HEK293 (cell line): ENCODE data around the gene GLT6D1.

Source experiments
- CTCF ChIA-PET: fragments of 350-600 bp; formaldehyde crosslinking; extraction: SDS; loops from one replicate; lab custom pipeline; 2021; ENCODE audit warnings: antibody characterized with exemption; lab: Yijun Ruan, JAX
- POLR2A ChIA-PET: fragments of 300-600 bp; formaldehyde crosslinking; extraction: SDS; loops from one replicate; lab custom pipeline; 2020; ENCODE audit warnings: antibody characterized with exemption, inconsistent platforms; lab: Yijun Ruan, JAX
- H3K27ac ChIP-seq: fragments of 200-500 bp; sonication (Bioruptor generic); 2 replicates; pipeline ENCODE4 v1.5.1; 2014; ENCODE audit warnings: low read depth, low read length, control low read depth, inconsistent platforms; ENCODE audit errors: extremely low read depth
- H3K36me3 ChIP-seq, 2 experiments: fragments of 200-500 bp in 1 of 2; sonication (Bioruptor generic) in 1 of 2; 1 replicate in 1 of 2; 2 replicates in 1 of 2; pipeline ENCODE4 v1.5.1; 2014 to 2017; ENCODE audit warnings: inconsistent platforms in 2 of 2, low read length in 2 of 2; ENCODE audit not compliant: control insufficient read depth in 2 of 2, insufficient read depth in 1 of 2
- H3K4me1 ChIP-seq: fragments of 200-500 bp; sonication (Bioruptor generic); 2 replicates; pipeline ENCODE4 v1.5.1; 2014; ENCODE audit warnings: mild to moderate bottlenecking, low read length, inconsistent platforms; ENCODE audit not compliant: control insufficient read depth, insufficient read depth
- H3K4me3 ChIP-seq: 2 replicates; pipeline ENCODE4 v1.5.1; 2011; ENCODE audit warnings: low read depth, mild to moderate bottlenecking, control low read depth, low read length, moderate library complexity
- H3K9me3 ChIP-seq: fragments of 200-500 bp; sonication (Bioruptor generic); 2 replicates; pipeline ENCODE4 v1.5.1; 2014; ENCODE audit warnings: low read depth, low read length, inconsistent platforms; ENCODE audit not compliant: control insufficient read depth, insufficient read depth
- BCL6B ChIP-seq: fragments of 450-650 bp; formaldehyde crosslinking; IDR thresholded peaks from 2 replicates; pipeline ENCODE4 v1.5.1; 2017; ENCODE audit warnings: missing biosample characterization, missing genetic modification characterization
- KLF7 ChIP-seq: fragments of 450-650 bp; formaldehyde crosslinking; IDR thresholded peaks from 2 replicates; pipeline ENCODE4 v1.5.1; 2016; ENCODE audit warnings: missing biosample characterization, missing genetic modification characterization, borderline replicate concordance
- PATZ1 ChIP-seq: fragments of 450-650 bp; formaldehyde crosslinking; IDR thresholded peaks from 2 replicates; pipeline ENCODE4 v1.5.1; 2016; ENCODE audit warnings: missing biosample characterization, missing genetic modification characterization
- PRDM1 ChIP-seq: fragments of 450-650 bp; formaldehyde crosslinking; IDR thresholded peaks from 2 replicates; pipeline ENCODE4; 2016; ENCODE audit warnings: missing biosample characterization, missing genetic modification characterization
- PRDM6 ChIP-seq: fragments of 450-650 bp; formaldehyde crosslinking; IDR thresholded peaks from 2 replicates; pipeline ENCODE4 v1.5.1; 2017; ENCODE audit warnings: missing biosample characterization, missing genetic modification characterization
- YY2 ChIP-seq: fragments of 450-650 bp; formaldehyde crosslinking; IDR thresholded peaks from 2 replicates; pipeline ENCODE4 v1.5.1; 2016; ENCODE audit warnings: missing biosample characterization, missing genetic modification characterization
- ZBTB20 ChIP-seq: fragments of 450-650 bp; formaldehyde crosslinking; IDR thresholded peaks from 2 replicates; pipeline ENCODE4 v1.5.1; 2016; ENCODE audit warnings: missing biosample characterization, missing genetic modification characterization
- ZNF112 ChIP-seq: fragments of 450-650 bp; formaldehyde crosslinking; IDR thresholded peaks from 2 replicates; pipeline ENCODE4 v1.5.0; 2017; ENCODE audit warnings: missing biosample characterization, missing genetic modification characterization
- ZNF121 ChIP-seq: fragments of 450-650 bp; formaldehyde crosslinking; IDR thresholded peaks from 2 replicates; pipeline ENCODE4 v1.5.1; 2016; ENCODE audit warnings: missing biosample characterization, missing genetic modification characterization
- ZNF155 ChIP-seq: fragments of 450-650 bp; formaldehyde crosslinking; IDR thresholded peaks from 2 replicates; pipeline ENCODE4 v1.5.1; 2016; ENCODE audit warnings: missing biosample characterization, missing genetic modification characterization
- ZNF169 ChIP-seq: fragments of 450-650 bp; formaldehyde crosslinking; IDR thresholded peaks from 2 replicates; pipeline ENCODE4 v1.5.1; 2016; ENCODE audit warnings: missing biosample characterization, missing genetic modification characterization
- ZNF184 ChIP-seq: fragments of 450-650 bp; IDR thresholded peaks from 2 replicates; pipeline ENCODE4 v1.5.1; 2018; ENCODE audit warnings: missing biosample characterization, mild to moderate bottlenecking, missing genetic modification characterization
- ZNF24 ChIP-seq: fragments of 450-650 bp; formaldehyde crosslinking; IDR thresholded peaks from 2 replicates; pipeline ENCODE4 v1.5.1; 2016; ENCODE audit warnings: missing biosample characterization, missing genetic modification characterization
- ZNF26 ChIP-seq: fragments of 450-650 bp; formaldehyde crosslinking; IDR thresholded peaks from 2 replicates; pipeline ENCODE4 v1.5.1; 2016; ENCODE audit warnings: missing biosample characterization, missing genetic modification characterization
- ZNF280D ChIP-seq: fragments of 450-650 bp; formaldehyde crosslinking; IDR thresholded peaks from 2 replicates; pipeline ENCODE4 v1.5.1; 2016; ENCODE audit warnings: missing biosample characterization, missing genetic modification characterization
- ZNF366 ChIP-seq: fragments of 450-650 bp; formaldehyde crosslinking; conservative IDR thresholded peaks from 2 replicates; pipeline ENCODE4 v1.5.1; 2016; ENCODE audit warnings: missing biosample characterization, missing genetic modification characterization
- ZNF416 ChIP-seq: fragments of 450-650 bp; formaldehyde crosslinking; IDR thresholded peaks from 2 replicates; pipeline ENCODE4 v1.5.1; 2016; ENCODE audit warnings: missing biosample characterization, missing genetic modification characterization
- ZNF473 ChIP-seq: fragments of 450-650 bp; formaldehyde crosslinking; IDR thresholded peaks from 2 replicates; pipeline ENCODE4 v1.5.1; 2017; ENCODE audit warnings: missing biosample characterization, missing genetic modification characterization
- ZNF514 ChIP-seq: fragments of 450-650 bp; formaldehyde crosslinking; IDR thresholded peaks from 2 replicates; pipeline ENCODE4 v1.5.1; 2016; ENCODE audit warnings: missing biosample characterization, missing genetic modification characterization
- ZNF621 ChIP-seq: fragments of 450-650 bp; formaldehyde crosslinking; IDR thresholded peaks from 2 replicates; pipeline ENCODE4 v1.5.1; 2017; ENCODE audit warnings: missing biosample characterization, missing genetic modification characterization
- ZNF626 ChIP-seq: fragments of 450-650 bp; sonication (Bioruptor Pico); formaldehyde crosslinking; IDR thresholded peaks from 2 replicates; pipeline ENCODE4 v1.5.1; 2018; ENCODE audit warnings: missing biosample characterization, missing genetic modification characterization, inconsistent platforms
- ZNF692 ChIP-seq: fragments of 450-650 bp; formaldehyde crosslinking; IDR thresholded peaks from 2 replicates; pipeline ENCODE4 v1.5.1; 2016; ENCODE audit warnings: missing biosample characterization, missing genetic modification characterization
- ZSCAN23 ChIP-seq: fragments of 450-650 bp; formaldehyde crosslinking; IDR thresholded peaks from 2 replicates; pipeline ENCODE4 v1.5.1; 2016; ENCODE audit warnings: missing biosample characterization, missing genetic modification characterization

GLT6D1 gene

GRCh38 chr9:135664266-135664665 is 24.9 kb upstream of the GLT6D1 start:
- ChIA-PET CTCF (no interaction called here), POLR2A (no interaction called here)
- Histone ChIP-seq H3K9me3 (no peaks in the 10 kb centered on the region), H3K4me1 (no peaks in the 10 kb centered on the region), H3K27ac (no peak overlapping the region), H3K36me3 (no peaks in the 10 kb centered on the region), H3K4me3 (no peak overlapping the region)
- TF ChIP-seq ZNF112 (tag by site-specific recombination) (no peak), ZNF514 (tag by site-specific recombination) (no peak), ZNF121 (tag by site-specific recombination) (no peak), ZNF416 (tag by site-specific recombination) (no peak), PATZ1 (tag by site-specific recombination) (no peak), ZNF155 (tag by site-specific recombination) (no peak), ZNF280D (tag by site-specific recombination) (no peak), ZBTB20 (tag by site-specific recombination) (no peak), ZNF473 (tag by site-specific recombination) (no peak), KLF7 (tag by site-specific recombination) (no peak), ZNF626 (no peak), YY2 (tag by site-specific recombination) (no peak), PRDM6 (no peak)

- H3K4me1 ChIP-seq: no peaks in the 10 kb centered on the region
- TF ChIP-seq PRDM1 (tag by site-specific recombination) (no peak), ZNF26 (tag by site-specific recombination) (no peak), BCL6B (tag by site-specific recombination) (no peak), ZNF621 (no peak), ZNF692 (no peak), ZNF184 (tag by site-specific recombination) (no peak), ZNF169 (tag by site-specific recombination) (no peak), ZSCAN23 (tag by site-specific recombination) (no peak), ZNF366 (no peak), ZNF24 (no peak)
- H3K9me3 ChIP-seq: no peaks in the 10 kb centered on the region
- H3K4me3 ChIP-seq: no peak overlapping the region
- ChIA-PET POLR2A (no interaction called here), CTCF (no interaction called here)
- H3K36me3 ChIP-seq: no peaks in the 10 kb centered on the region
- no peak overlapping the region for H3K27ac ChIP-seq
Observed at GRCh38 chr9:135663857-135664256, 24.5 kb upstream of the GLT6D1 start.
